WI38 (cell line): ENCODE measurements around the gene FAS.

Source experiments
- H3K4me3 ChIP-seq: 2 replicates; pipeline ENCODE4 v1.5.1; 2011; ENCODE audit warnings: low read depth, mild to moderate bottlenecking, control low read depth, low read length
- TF ChIP-seq, protein P1 (sequence below): IDR thresholded peaks from 2 replicates; pipeline ENCODE4 v1.5.1; 2012; ENCODE audit warnings: low read depth, mild to moderate bottlenecking, control low read depth, low read length

FAS gene

DNA sequence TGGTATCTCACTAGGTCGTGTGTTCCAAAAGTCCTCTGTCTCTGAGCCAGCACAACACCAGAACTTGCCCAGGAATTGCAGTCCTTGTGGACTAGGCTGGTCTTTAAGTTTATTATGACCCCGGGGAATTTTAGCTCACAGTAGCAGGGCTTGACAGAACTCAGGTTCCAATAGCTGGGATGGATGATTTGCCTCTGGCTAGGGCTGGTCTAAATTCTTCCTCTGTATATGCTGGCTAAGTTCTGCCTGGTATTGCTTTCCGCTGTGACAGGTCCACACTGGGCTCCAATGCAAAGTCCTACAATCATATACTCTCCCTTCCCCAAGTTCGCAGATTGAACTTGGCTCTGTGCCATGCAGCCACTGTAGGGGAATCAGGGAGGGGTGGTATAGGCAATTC is 52.5 kb downstream of the FAS start:
- H3K4me3 ChIP-seq, result no peak overlapping the region
- TF ChIP-seq, protein P1, sequence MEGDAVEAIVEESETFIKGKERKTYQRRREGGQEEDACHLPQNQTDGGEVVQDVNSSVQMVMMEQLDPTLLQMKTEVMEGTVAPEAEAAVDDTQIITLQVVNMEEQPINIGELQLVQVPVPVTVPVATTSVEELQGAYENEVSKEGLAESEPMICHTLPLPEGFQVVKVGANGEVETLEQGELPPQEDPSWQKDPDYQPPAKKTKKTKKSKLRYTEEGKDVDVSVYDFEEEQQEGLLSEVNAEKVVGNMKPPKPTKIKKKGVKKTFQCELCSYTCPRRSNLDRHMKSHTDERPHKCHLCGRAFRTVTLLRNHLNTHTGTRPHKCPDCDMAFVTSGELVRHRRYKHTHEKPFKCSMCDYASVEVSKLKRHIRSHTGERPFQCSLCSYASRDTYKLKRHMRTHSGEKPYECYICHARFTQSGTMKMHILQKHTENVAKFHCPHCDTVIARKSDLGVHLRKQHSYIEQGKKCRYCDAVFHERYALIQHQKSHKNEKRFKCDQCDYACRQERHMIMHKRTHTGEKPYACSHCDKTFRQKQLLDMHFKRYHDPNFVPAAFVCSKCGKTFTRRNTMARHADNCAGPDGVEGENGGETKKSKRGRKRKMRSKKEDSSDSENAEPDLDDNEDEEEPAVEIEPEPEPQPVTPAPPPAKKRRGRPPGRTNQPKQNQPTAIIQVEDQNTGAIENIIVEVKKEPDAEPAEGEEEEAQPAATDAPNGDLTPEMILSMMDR, result no peak

DNA sequence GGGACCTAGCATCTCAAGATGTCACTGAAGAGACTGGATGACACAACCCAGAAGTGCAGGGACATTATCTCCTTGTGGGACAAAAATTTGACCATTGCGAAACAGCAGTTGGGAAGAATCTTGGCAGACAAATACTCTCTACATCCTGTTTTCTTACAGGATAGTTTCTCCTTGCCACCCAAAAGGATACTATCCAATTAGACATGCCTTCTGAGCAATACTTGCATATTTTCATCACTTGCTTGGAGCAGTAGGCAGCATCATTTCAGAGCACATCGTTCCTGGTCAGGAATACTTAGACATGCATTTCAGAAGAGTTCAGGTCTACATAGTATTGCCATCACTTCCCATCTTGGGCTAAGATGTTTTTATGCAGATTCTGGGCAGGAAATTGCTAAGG is 56.8 kb downstream of the FAS start:
- TF ChIP-seq, protein P1, result no peak

DNA sequence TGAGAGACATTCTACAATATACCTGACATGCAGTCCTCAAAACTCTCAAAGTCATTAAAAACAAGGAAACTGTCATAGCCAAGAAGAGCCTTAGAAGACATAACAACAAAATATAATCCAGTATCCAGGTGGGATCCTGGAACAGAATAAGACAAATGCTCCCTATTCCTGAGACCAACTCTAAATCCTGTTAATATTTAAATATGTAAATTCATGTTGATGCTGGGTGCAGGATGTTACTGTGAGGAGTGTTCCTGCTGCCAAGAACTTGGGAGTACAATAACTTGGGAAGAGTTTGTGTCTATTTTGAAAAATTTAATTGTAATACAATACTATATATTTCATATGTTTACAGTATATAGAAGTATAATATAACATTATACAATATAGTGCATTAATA is 61.0 kb downstream of the FAS start:
- TF ChIP-seq, protein P1, result no peak
- no peak overlapping the region for H3K4me3 ChIP-seq

More for the DNA sequence above, 56.8 kb downstream of the FAS start:
- no peak overlapping the region for H3K4me3 ChIP-seq

DNA sequence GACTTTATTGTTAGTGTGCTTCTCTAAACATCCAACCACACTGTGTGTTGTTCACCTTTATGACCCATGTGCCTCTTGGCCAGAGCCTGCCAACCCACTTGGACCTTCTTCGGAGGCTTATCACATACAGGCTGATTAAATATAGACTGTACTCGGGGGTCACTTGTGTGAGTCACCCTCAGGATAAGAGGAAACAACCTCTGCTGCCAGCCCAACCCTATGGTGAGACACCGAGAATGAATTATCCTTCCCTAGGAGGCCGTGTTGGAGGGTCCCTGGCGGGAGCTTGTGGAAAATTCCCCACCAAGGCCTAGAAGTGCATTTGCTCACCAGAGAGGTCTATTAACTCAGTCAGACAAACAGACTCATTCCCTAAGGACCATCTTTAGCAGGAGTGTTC is 63.0 kb downstream of the FAS start:
- TF ChIP-seq, protein P1, result no peak
- no peak overlapping the region for H3K4me3 ChIP-seq

DNA sequence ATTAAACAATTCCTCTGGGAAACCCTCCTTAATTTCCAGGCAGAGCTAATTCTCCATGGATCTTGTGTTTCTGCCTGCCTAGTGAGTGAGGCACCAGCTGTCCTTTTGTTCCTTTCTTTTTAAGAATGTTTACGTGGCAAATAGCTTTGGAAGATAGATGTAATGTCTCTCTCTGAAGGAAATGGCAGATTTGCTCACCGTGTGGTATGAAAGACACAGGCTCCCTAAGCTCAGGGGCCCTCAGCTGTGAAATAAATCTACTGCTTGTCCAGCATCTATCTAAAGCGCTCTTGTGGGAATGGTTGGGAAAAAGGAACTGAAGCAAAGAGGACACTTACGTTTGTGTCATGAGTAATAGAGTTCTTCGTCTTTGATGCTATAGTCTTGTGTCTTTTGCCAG is 64.6 kb downstream of the FAS start:
- H3K4me3 ChIP-seq, result no peak overlapping the region

DNA sequence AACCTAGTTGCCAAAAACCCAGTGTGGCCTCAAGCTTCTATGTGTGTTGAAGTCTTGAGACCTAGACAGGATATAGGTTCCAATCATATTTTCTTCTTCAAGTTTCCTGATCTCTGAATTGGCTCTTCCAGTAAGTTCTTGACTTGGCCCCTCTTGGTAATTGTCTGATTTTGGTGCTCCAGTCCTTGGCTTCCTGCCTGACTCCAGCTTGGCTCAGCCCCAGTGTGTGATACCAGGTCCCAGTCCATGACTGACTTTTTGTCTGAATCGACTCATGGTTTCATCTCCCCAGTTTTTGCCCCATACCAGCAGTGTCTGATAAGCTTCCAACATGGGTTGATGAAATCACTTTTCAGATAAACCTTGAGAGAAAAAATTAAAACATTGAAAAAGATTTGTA is 72.3 kb downstream of the FAS start:
- TF ChIP-seq, protein P1, result no peak
- H3K4me3 ChIP-seq, result no peak overlapping the region

More for the DNA sequence above, 64.6 kb downstream of the FAS start:
- TF ChIP-seq, protein P1, result no peak

DNA sequence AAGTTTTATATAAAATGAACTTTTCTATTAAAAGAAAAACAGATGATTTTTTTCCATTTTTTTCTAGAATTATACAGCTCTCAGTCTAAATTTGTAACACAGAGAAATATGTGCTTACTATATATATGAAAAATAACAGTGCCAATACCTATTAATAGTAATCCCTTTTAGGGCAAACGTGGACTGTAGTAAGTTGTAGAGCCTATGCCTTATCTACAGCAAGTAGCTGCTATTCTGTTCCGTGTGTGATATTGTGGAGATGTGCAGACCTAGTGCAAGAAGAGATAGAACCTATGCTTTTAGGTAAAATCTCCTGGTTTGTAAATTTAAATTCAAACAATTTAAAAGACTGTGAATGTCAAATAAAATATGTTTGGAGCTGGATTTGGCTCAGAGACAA is 72.9 kb downstream of the FAS start:
- TF ChIP-seq, protein P1, result no peak
- no peak overlapping the region for H3K4me3 ChIP-seq
